ENCODE results near the gene CCDC91. TPM values are rescaled to one million over a fixed set of nuclear protein-coding genes. Genes with fewer than 3 reads are reported as not detected.
"Not testable (repeated sequence)": the region's sequence is repeated elsewhere in the genome, so short reads cannot be mapped to it uniquely, and the experiment has no call there.

The CCDC91 gene
- polyA plus RNA-seq, 1 donor = 20.6 TPM

DNA sequence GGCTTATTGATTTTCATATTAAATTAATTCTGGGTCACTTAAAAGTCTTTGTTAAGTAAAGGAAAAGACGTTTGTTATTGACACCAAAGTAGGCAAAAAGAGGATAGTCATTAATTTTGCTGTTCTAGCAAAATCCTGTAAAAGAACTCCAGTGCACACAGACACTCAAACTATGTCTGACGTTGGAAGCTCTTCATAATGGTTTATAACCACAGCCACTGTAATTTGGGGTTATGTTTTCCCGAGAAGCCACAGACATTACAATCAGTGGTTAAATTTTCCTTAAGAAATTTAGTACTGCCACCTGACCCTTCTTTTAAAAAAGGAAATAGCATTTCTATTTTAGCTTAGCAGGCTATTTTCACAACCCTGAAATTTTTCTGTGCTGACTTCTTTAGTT is 267.5 kb downstream of the CCDC91 start:
- DNase-seq (ENCODE audit: low read depth) = no peak

DNA sequence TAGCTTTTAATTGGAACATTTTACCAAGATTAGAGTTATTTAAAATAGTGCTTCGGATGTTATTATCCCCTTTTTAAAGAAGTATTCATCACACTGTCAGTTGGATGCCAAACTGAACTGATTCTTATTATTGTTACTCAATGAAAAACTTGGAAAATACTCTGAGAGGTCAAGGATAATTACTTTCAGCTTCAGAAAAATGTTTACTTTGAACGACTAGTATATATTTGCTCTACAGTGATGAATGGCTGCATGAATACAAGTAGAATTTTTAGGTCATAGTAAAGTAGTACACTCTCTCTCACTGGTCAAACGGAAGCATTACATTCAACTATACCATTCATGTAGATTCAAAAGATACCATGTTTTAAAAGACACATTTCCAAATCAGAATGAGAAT is 269.2 kb downstream of the CCDC91 start:
- DNase-seq (ENCODE audit: low read depth) = no peak

DNA sequence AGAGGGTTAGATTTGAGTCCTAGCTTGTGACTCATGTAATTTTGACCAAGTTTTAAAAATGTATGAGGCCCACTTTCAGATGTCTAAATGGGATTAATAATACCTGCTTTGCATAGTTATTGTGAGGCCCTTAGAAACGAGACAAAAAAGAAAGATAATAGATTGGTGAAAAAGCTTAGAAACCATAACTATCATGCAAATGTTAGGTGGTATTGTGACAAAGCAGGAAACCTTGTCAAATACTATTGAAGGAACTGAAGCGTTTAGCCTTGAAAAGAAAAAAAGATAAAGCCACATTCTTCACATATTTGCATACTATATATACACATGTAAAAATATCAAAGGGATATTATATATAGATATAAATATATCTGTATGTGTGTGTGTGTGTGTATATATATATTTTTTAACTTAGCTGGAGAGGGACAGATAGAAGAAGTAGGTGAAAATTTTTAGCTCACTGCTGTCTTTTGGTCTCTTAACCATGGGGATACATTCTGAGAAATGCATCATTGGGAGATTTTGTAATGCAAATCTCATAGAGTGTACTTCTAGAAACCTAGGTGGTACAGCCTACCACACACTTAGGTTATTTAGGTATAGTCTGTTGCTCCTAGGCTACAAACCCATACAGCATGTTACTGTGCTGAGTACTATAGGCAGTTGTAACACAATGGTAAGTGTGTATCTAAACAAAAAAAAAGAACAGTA is 270.3 kb downstream of the CCDC91 start:
- no peak for DNase-seq (ENCODE audit: low read depth)

DNA sequence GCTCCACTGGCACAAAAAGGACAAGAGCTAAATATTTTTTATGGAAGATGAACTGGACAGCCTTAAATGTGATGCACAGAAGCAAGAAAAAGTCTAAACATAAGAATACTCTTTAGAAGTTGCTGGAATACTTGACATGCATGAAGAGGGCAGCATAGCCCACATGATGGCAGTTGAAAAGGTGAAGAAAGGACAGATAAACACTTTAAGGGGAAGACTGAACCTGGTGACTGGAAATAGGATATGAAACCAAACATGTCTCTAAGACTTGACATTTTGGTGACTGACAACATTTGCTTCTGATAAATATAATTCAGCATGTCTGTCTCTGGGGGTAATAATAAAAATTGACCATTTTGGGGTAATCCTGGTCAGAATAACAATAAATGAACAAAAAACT is 273.1 kb downstream of the CCDC91 start:
- no peak for DNase-seq (ENCODE audit: low read depth)

DNA sequence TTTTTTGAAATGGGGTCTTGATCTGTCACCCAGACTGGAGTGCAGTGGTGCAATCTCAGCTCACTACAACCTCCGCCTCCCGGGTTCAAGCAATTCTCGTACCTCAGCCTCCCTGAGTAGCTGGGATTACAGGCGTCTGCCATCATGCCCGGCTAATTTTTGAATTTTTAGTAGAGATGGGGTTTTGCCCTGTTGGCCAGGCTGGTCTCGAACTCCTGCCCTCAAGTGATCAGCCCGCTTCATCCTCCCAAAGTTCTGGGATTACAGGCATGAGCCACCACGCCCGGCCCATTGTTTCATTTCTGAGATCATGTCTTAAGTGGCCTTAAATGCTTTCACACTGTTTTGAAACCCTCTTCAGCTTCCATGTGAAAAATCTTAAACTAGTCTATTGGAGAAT is 281.5 kb downstream of the CCDC91 start:
- DNase-seq (ENCODE audit: low read depth) = not testable (repeated sequence)

DNA sequence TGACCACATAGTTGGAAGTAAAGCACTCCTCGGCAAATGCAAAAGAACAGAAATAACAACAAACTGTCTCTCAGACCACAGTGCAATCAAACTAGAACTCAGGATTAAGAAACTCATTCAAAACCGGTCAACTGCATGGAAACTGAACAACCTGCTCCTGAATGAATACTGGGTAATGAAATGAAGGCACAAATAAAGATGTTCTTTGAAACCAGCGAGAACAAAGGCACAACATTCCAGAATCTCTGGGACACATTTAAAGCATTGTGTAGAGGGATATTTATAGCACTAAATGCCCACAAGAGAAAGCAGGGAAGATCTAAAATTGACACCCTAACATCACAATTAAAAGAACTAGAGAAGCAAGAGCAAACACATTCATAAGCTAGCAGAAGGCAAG is 285.9 kb downstream of the CCDC91 start:
- not testable (repeated sequence) for DNase-seq (ENCODE audit: low read depth)

DNA sequence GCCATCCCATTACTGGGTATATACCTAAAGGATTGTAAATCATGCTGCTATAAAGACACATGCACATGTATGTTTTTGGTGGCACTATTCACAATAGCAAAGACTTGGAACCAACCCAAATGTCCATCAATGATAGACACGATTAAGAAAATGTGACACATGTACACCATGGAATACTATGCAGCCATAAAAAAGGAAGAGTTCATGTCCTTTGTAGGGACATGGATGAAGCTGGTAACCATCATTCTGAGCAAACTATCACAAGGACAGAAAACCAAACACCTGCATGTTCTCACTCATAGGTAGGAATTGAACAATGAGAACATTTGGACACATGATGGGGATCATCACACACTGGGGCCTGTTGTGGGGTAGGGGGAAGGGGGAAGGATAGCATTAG is 288.8 kb downstream of the CCDC91 start:
- DNase-seq (ENCODE audit: low read depth) = not testable (repeated sequence)

DNA sequence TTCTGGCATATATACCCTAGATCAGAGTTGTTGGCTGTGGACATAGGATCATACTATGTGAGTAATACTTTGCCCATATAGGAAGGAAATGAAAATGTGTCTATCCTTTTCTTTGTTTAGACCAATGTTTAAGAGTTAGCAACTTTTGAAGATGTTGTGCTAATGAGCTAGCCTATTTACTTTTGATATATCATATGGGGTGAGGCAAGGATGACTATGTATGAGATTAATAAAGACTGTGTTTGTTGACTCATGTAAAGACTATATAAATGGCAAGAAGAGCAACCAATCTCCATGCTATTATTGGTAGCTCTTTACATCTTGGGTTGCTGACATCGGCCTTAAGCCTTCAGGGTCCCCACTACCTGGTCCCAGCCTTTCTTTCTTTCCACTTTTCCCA is 289.4 kb downstream of the CCDC91 start:
- no peak for DNase-seq (ENCODE audit: low read depth)

DNA sequence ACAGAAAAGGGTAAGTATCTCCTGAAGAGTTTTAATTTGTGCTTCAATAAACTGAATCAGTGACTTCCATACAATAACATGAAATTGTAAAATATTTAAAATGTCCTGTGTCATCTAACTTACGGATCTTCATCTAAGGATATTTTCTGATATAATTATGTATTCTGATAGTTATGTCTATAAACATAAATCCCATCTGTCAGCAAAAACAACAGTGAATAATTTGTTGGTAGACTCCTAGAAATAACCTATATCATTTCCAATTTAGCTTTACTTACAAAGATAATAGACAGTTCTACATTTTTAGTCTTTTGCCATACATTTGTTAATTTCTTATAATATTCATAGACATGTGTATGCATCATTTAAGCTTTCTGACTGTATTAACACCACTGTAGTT is 293.9 kb downstream of the CCDC91 start:
- no peak for DNase-seq (ENCODE audit: low read depth)

DNA sequence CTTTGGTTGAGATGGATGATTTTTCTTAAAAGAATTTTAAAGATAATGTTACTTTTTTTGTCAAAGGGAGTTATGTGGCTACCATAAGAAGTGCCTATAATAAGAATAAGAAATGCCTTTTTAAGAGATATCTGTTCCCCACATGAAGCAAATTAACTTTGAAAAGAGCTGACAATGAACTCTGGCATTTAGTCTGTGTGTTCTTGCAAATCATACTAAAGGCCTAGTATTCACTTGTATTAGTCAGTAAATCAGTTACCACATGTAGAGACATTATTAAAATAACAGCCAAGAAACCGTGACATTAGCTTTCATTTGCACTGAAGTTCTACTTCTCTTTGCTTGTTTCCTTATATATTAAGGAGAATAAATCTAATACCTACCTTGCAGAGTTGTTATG is 296.3 kb downstream of the CCDC91 start:
- DNase-seq (ENCODE audit: low read depth) = no peak

DNA sequence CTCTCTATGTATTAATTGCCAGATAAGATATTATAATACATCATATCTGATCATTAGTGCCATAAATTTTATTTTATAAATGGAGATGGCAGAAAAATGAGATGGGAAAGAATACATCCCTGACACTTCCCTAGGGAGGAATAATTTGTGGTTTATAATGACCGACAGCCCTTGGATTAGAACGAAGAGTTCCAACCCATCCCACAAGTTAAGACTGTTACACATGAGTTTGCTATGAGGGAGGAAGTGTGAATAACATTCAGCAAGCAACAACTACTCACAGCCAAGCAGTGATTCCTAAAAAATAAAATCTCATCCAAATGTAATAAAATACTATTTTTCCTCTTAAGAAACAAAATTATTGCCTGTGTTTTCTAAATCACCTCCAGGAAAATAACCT is 299.0 kb downstream of the CCDC91 start:
- no peak for DNase-seq (ENCODE audit: low read depth)

DNA sequence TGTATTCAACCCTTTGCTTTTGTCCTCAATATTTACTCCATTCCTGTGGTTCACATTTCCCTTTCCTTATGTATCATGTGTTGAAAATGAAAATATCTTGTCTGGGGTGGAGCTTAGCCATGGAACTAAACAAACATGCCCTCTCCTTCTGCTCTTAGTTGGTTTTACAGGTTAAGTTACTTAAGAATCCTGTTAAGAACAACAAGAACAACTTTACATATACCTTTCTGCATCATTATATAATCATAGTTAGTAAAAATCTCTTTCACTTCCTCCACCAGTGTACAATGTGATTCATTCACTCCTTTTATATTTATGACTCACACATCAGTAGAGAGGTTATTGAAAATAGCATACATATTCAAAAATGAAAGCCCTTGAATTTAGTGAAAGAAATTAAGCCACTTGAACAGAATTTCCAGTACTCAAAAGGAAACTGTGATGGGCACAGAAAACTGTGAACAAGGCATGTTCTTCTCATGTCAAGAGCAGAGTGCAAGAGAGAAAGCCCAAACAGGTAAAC is 307.7 kb downstream of the CCDC91 start:
- DNase-seq (ENCODE audit: low read depth) = no peak

DNA sequence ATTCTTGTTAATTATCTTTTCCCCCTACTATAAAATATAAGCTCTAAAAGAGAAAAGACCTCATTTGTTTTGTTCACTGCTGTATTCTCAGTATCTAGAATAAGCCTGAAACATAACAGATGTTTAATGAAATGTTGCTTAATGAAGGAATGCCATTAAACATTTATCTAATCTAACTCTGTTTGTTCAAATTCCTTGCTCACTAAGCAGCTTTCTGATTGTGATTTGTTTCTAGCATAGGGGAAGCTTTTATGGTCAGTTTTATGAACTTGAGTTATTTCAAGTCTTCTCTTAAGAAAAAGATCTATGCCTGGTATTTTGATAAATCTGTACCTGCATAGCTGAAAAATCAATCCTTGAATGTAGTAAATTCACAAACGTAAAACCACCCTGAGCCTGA is 308.6 kb downstream of the CCDC91 start:
- no peak for DNase-seq (ENCODE audit: low read depth)

DNA sequence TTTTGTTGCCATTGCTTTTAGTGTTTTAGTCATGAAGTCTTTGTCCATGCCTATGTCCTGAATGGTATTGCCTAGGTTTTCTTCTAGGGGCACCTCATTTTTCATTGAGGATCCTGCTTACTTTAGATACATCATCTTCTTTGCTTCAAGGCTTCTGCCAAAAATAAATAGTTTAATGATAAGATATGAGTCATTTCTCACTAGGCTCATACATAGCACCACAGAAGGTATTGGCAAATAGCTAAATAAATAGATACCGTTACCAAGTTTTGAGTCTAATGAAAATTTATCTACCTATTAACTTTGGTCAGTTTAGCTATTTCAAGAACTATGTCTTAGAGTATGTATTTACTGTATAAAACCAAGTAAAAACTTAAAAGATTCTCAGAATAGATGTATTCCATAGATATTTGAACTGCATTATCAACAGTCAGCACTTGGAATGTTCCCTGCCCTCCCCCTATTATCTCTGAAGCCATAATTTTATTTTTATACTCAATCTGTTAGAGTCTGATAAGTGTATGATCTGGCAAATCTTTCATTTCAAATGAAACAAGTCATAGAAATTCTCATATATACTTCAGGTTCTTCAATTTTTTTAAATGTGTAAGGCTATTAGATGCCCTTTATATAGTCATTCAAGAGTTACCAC is 310.2 kb downstream of the CCDC91 start:
- no peak for DNase-seq (ENCODE audit: low read depth)

DNA sequence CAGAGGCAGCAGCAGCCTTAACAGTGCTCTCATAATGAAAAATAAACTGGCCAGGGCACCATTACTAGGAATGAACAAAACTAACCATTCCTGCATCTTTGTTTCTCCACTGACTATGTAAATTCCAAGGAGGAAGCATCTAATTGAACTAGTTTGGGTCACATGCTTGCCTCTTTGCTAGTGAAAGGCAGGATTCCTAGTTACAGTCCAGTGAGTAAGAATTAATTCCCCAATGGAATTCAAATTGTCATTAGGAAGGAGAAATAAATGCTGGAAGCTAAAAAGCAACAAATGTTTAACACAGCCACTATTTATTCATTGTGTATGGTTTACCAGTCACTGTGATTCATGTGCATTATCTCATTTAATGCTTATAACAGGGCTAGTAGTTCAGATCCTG is 316.0 kb downstream of the CCDC91 start:
- no peak for DNase-seq (ENCODE audit: low read depth)

DNA sequence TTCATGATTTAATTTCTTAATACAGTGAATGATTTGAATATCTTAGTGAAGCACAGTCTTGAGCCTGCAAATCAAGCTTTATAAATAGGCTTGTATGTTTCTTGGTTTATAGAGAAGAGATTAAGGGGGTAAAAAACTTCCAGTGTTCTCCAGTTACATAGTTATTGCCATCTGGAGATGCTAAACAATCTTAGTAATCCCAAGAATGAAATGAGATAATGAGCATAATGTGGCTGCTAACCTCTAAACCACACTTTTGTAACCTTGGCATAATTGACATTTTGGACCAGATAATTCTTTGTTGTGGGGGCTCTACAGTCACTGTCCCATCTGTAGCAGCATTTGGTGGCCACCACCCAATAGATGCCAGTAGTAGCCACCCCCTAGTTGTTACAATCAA is 316.8 kb downstream of the CCDC91 start:
- DNase-seq (ENCODE audit: low read depth) = no peak

DNA sequence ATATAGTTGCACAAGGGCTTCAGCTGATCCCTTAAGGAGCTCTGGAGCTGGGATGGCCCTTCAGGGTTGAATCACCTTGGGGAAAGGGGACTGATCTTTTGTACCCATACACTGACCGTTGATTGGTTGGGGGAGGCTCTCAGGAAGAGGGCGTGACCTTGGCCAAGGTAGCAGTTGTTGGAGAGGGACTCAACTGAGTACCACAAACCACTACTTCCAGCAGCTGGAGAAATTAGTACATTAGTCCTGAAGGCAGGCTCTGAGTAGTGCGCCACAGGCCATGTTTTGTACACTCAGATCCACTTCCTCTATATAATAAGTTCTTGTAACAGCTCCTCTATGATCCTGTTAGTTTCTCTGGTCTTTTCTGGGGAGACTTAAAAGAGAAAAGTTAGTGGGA is 317.6 kb downstream of the CCDC91 start:
- no peak for DNase-seq (ENCODE audit: low read depth)

DNA sequence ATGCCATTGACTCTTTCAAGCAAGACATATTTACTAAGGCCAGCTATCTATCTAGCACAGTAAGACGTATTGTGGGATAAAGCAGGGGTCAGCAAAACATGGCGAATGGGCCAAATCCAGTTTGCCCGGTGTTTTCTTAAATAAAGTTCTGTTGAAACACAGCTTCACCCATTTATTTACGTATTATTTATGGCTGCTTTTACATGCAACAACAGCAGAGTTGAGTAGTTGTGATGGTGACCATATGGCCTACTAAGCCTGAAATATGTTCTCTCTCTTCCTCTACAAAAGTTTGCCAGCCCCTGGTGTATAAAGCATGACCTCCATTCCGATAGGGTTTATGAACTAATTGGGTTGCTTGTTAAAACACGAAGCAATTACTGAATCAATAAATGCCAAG is 322.1 kb downstream of the CCDC91 start:
- DNase-seq (ENCODE audit: low read depth) = no peak

DNA sequence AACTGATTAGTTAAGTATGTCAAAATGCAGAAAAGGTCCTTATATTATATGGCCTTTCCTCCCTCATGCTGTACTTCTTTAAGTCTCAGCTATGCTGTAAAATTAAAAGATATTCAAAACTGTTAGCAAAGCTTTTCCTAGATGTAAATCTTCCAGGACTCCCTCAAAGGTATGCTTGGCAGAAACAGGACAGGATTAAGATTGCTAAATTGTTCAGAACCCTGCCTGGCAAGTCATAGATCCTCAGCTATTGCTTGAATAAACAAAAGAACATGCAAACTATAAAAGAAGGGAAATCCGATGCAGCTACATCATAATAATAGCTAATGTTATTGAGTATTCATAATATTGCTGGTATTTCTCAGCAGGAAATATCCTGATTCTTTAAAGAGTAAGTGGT is 322.6 kb downstream of the CCDC91 start:
- DNase-seq (ENCODE audit: low read depth) = no peak

DNA sequence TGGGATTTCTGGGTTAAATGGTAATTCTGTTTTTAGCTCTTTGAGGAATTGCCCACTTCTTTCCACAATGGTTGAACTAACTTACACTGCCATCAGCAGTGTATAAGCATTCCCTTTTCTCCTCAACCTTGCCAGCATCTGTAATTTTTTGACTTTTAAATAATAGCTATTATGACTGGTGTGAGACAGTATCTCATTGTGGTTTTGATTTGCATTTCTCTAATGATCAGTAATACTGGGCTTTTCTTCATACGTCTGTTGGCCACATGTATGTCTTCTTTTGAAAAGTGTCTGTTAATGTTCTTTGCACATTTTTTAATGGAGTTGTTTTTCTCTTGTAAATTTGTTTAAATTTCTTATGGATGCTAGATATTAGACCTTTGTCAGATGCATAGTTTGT is 323.7 kb downstream of the CCDC91 start:
- no peak for DNase-seq (ENCODE audit: low read depth)

DNA sequence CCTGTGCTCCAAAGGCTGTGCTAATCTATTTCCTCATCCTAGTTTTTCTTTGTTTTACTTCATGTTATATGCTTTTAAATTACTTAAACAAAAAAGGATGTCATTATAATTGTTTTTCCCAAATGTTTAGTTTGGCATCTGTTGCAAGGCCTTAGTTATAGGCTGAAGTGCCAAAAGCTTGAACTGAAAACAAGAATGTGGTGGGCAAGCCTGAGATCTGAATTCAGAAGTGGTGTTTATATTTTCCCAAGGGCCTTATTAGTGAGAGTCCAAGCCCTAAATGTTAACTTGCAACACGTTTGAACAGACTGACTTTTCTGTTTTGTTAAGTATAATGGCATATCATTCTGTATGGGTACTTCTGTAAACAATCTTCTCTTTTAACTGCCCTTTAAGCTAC is 326.8 kb downstream of the CCDC91 start:
- no peak for DNase-seq (ENCODE audit: low read depth)

DNA sequence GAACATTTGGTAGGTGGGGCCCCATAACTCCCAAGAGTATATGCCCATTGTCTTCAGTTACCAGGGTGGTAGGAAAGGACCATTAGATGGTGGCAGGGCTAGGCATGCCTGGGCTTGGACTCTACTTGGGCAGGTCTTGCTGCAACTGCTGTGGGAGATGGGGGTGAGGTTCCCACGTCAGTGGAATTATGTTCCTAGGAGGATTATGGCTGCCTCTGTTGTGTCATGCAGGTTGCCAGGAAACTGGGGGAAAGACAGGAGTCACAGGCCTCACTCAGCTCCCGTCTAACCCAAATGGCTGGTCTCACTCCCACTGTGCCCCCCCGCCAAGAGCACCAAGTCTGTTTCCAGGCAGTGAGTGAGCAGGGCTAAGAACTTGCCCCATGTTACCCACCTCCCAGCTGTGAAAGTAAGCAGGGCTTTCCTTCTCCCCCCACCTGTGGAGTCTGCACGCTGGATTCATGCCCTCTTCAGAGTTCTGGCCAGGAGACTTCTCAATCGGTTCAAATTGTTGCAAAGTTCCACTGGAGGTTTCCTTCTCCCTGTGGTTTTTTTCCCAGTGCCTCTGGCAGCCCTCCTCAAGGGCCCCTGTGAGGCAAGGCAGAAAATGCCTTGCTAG is 337.5 kb downstream of the CCDC91 start:
- no peak for DNase-seq (ENCODE audit: low read depth)

DNA sequence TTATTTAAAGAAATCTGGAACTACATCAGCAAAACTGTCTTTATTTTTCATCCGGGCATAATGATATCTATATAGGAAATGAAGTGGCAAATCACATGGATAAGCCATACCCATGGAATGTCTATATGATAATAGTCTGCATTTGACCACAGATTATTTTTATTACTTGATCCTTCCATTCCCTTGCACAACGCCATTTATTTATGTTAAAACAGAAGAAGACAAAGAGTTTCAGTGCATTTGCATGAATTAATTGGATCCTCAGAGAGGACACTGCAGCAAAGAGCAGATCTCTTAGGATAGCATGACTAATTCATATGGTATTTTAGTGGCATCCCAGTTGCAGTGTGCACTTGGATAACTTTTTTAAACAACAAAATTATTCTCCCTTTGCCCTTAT is 345.0 kb downstream of the CCDC91 start:
- no peak for DNase-seq (ENCODE audit: low read depth)
